Mesenchymal stem cell (in vitro differentiated cells and primary cell): Measurements from ENCODE around the gene GPR137B.
A peak's percentile ranks its signal among the peaks of the same experiment; 100 is the strongest.

Experiments used
- DNase-seq: peaks from one replicate; pipeline ENCODE4 v3.0.0-alpha.2; 2013
- H2AFZ ChIP-seq: one replicate; pipeline ENCODE4 v1.6.1; 2013; ENCODE audit warnings: low read depth, mild to moderate bottlenecking, control low read depth, inconsistent platforms, low read length, moderate library complexity
- H2AK5ac ChIP-seq: 2 replicates; pipeline ENCODE4 v1.6.1; 2013; ENCODE audit warnings: low read length, moderate library complexity, mild to moderate bottlenecking, inconsistent platforms; ENCODE audit not compliant: severe bottlenecking
- H2BK120ac ChIP-seq: one replicate; pipeline ENCODE4 v1.6.1; 2013; ENCODE audit warnings: low read depth, mild to moderate bottlenecking, inconsistent platforms, low read length, moderate library complexity
- H2BK12ac ChIP-seq, 2 experiments: one replicate each; pipeline ENCODE4 v1.6.1; 2013; ENCODE audit warnings: inconsistent platforms in 2 of 2, low read length in 2 of 2, mild to moderate bottlenecking in 2 of 2, moderate library complexity in 2 of 2, control low read depth in 1 of 2
- H2BK15ac ChIP-seq: one replicate; pipeline ENCODE4 v1.6.1; 2013; ENCODE audit warnings: mild to moderate bottlenecking, low read depth, inconsistent platforms; ENCODE audit not compliant: poor library complexity, severe bottlenecking
- H2BK5ac ChIP-seq: 2 replicates; pipeline ENCODE4 v1.6.1; 2013; ENCODE audit warnings: low read depth, mild to moderate bottlenecking, low read length, control low read depth, inconsistent platforms; ENCODE audit not compliant: poor library complexity, severe bottlenecking
- H3K14ac ChIP-seq, 2 experiments: one replicate each; pipeline ENCODE4 v1.6.1; 2013; ENCODE audit warnings: inconsistent platforms in 2 of 2, low read length in 2 of 2, control low read depth in 1 of 2, mild to moderate bottlenecking in 1 of 2, moderate library complexity in 1 of 2
- H3K18ac ChIP-seq, 2 experiments: one replicate each; pipeline ENCODE4 v1.6.1; 2013; ENCODE audit warnings: inconsistent platforms in 2 of 2, low read length in 2 of 2, control low read depth in 1 of 2, low read depth in 1 of 2, mild to moderate bottlenecking in 1 of 2
- H3K23ac ChIP-seq, 2 experiments: one replicate each; pipeline ENCODE4 v1.6.1; 2013; ENCODE audit warnings: inconsistent platforms in 2 of 2, low read length in 2 of 2, mild to moderate bottlenecking in 2 of 2, moderate library complexity in 2 of 2, control low read depth in 1 of 2
- H3K27ac ChIP-seq: 2 replicates; pipeline ENCODE4 v1.5.1; 2013; ENCODE audit warnings: mild to moderate bottlenecking, moderate library complexity, low read length, control low read depth, inconsistent platforms; ENCODE audit not compliant: poor library complexity, severe bottlenecking
- H3K27me3 ChIP-seq, 2 experiments: 2 replicates each; pipeline versions ENCODE4 v1.6.1 to v1.7.0; 2013; ENCODE audit warnings: low read length in 2 of 2, mild to moderate bottlenecking in 2 of 2, moderate library complexity in 2 of 2, control low read depth in 1 of 2, inconsistent platforms in 1 of 2; ENCODE audit not compliant: control insufficient read depth in 1 of 2, insufficient read depth in 1 of 2
- H3K36me3 ChIP-seq, 2 experiments: 2 replicates each; pipeline versions ENCODE4 v1.6.1 to v1.7.0; 2013; ENCODE audit warnings: low read length in 2 of 2, control low read depth in 1 of 2, inconsistent platforms in 1 of 2, low read depth in 1 of 2, mild to moderate bottlenecking in 1 of 2; ENCODE audit not compliant: insufficient read depth in 2 of 2, control insufficient read depth in 1 of 2
- H3K4ac ChIP-seq, 2 experiments: one replicate each; pipeline ENCODE4 v1.6.1; 2013; ENCODE audit warnings: inconsistent platforms in 2 of 2, low read length in 2 of 2, mild to moderate bottlenecking in 2 of 2, moderate library complexity in 2 of 2, control low read depth in 1 of 2, low read depth in 1 of 2
- H3K4me1 ChIP-seq: 2 replicates; pipeline ENCODE4 v1.6.1; 2013; ENCODE audit warnings: low read depth, low read length, control low read depth; ENCODE audit not compliant: control insufficient read depth, insufficient read depth
- H3K4me2 ChIP-seq: 2 replicates; pipeline ENCODE4 v1.6.1; 2013; ENCODE audit warnings: low read length, mild to moderate bottlenecking, inconsistent platforms; ENCODE audit not compliant: poor library complexity, severe bottlenecking
- H3K4me3 ChIP-seq, 2 experiments: 2 replicates each; pipeline versions ENCODE4 v1.5.1 to v1.7.0; 2013; ENCODE audit warnings: low read length in 2 of 2, mild to moderate bottlenecking in 2 of 2, control low read depth in 1 of 2, low read depth in 1 of 2; ENCODE audit not compliant: insufficient read depth in 1 of 2
- H3K79me1 ChIP-seq: replicated peaks from 2 replicates; pipeline ENCODE4 v1.6.1; 2013; ENCODE audit warnings: mild to moderate bottlenecking, control low read depth, low read length, inconsistent platforms; ENCODE audit not compliant: poor library complexity, severe bottlenecking
- H3K9ac ChIP-seq: 2 replicates; pipeline ENCODE4 v1.7.0; 2013; ENCODE audit warnings: mild to moderate bottlenecking, low read length, moderate library complexity
- H3K9me3 ChIP-seq: 2 replicates; pipeline ENCODE4 v1.7.0; 2013; ENCODE audit warnings: mild to moderate bottlenecking, low read length; ENCODE audit not compliant: control insufficient read depth
- H4K8ac ChIP-seq: one replicate; pipeline ENCODE4 v1.6.1; 2013; ENCODE audit warnings: inconsistent platforms, mild to moderate bottlenecking, low read length, moderate library complexity
- H4K91ac ChIP-seq: one replicate; pipeline ENCODE4 v1.6.1; 2013; ENCODE audit warnings: mild to moderate bottlenecking, low read length, inconsistent platforms
- WGBS: methylation state at CpG from one replicate; pipeline ENCODE4 v1.1.7; 2013; ENCODE audit warnings: mixed read lengths; 5-methylcytosine and 5-hydroxymethylcytosine counted together

The GPR137B gene

DNA sequence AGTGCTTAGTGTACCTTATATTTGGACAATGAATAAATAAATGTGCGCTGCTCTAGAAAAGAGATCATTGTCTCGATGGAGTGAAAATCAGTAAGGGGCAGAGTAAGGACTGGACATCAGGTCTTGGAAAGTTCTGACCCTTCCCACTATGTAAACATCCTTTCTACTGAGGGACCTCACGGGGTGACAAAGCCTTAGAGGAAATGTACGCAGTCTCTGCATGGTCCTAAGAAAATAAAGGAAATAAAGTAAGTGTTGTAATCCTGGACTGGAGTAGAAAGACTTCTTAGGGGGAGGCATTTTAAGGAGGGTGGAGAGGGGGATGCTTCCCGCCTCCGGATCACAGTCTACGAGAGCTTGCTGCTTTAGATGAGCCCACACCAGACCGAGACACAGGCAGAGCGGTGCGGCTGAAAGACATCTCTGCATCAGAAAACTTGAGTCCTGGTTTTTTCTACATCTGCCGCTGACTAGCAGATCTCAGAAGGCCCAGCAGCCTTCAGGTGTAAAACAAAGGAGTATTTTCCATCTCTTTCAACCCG, 22.3 kb upstream of the GPR137B start:
- WGBS, result 71% methylated on average over 12 of the region's 12 CpGs
- H3K27ac ChIP-seq, result no peak overlapping the region
- DNase-seq, result no peak

DNA sequence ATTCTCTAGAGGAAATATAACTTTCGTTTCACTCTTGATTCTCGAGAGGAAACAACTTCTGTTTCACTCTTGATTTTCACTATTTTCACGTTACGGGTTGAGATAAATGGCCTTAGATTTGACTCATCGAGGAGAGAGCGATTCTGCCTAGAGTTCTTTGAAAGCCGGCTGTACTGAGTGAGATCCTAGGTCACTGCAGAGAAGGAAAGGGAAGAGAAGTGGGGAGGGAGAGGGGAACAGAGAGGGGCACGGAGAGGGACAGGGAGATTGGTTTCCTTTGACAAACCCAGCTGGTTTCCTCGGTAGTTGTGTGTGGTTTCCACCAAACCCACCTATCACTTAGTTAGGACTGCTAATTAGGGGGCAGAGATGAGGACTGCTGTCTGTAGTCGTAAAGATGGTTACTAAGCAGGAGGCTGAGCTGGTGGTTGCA, 21.6 kb upstream of the GPR137B start:
- WGBS, result 91% methylated on average over 8 of the region's 10 CpGs
- Histone ChIP-seq H3K27me3 (peaks cover 0 to 43% of the 10 kb centered on the region in 2 experiments), H2BK5ac (no peak overlapping the region), H3K9ac (no peak overlapping the region), H3K18ac (no peak overlapping the region), H3K36me3 (no peaks in the 10 kb centered on the region), H3K14ac (peak overlapping the region in 1 of 2 experiments; percentile 12), H3K4me3 (no peak overlapping the region), H3K4me1 (no peaks in the 10 kb centered on the region), H2AFZ (no peak overlapping the region), H3K9me3 (no peaks in the 10 kb centered on the region), H3K23ac (no peak overlapping the region), H4K91ac (no peak overlapping the region), H2BK12ac (no peak overlapping the region), H2BK120ac (no peak overlapping the region), H3K4me2 (no peak overlapping the region), H2AK5ac (no peak overlapping the region), H2BK15ac (no peak overlapping the region), H3K4ac (no peak overlapping the region), H3K27ac (no peak overlapping the region), H4K8ac (no peak overlapping the region), H3K79me1 (no peaks in the 10 kb centered on the region)
- DNase-seq, result no peak

More for the DNA sequence above, 22.3 kb upstream of the GPR137B start:
- no peak overlapping the region for H3K4me3 ChIP-seq
- H2BK5ac ChIP-seq, result no peak overlapping the region
- H3K4me2 ChIP-seq, result no peak overlapping the region
- peaks cover 0 to 35% of the 10 kb centered on the region in 2 experiments for H3K27me3 ChIP-seq
- no peak overlapping the region for H2BK12ac ChIP-seq
- no peaks in the 10 kb centered on the region for H3K36me3 ChIP-seq
- no peak overlapping the region for H3K14ac ChIP-seq
- H3K79me1 ChIP-seq, result no peaks in the 10 kb centered on the region
- no peak overlapping the region for H2AK5ac ChIP-seq
- H3K4me1 ChIP-seq, result no peaks in the 10 kb centered on the region
- H4K91ac ChIP-seq, result no peak overlapping the region
- no peak overlapping the region for H2BK15ac ChIP-seq
- H3K9ac ChIP-seq, result no peak overlapping the region
- no peak overlapping the region for H3K18ac ChIP-seq
- H3K4ac ChIP-seq, result no peak overlapping the region
- no peaks in the 10 kb centered on the region for H3K9me3 ChIP-seq
- no peak overlapping the region for H2BK120ac ChIP-seq
- no peak overlapping the region for H4K8ac ChIP-seq
- no peak overlapping the region for H2AFZ ChIP-seq
- H3K23ac ChIP-seq, result no peak overlapping the region

DNA sequence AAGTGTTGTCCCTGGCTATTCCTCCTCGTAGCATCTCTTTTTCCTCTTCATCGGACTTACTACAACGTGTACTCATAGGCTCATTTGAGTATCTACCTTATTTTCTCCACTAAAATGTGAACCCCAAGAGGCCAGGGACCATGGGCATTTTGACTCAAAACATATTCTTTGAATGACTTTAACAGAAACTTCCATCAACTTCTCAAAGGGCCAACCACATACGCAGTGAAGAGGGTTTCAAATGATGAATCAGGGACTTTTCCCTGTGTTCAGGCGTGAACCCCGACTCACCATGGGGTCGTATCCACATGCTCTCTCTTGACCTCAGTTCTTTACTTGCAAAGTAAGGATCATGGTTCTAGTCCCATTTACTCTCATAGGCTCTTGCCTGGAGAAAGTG, 20.2 kb upstream of the GPR137B start:
- Histone ChIP-seq H3K9ac (no peak overlapping the region), H3K14ac (no peak overlapping the region), H3K4me1 (no peaks in the 10 kb centered on the region), H2BK15ac (no peak overlapping the region), H3K23ac (no peak overlapping the region), H4K91ac (no peak overlapping the region), H3K79me1 (no peaks in the 10 kb centered on the region), H3K9me3 (no peaks in the 10 kb centered on the region), H2AFZ (no peak overlapping the region), H3K27me3 (peaks cover 0 to 44% of the 10 kb centered on the region in 2 experiments), H3K27ac (no peak overlapping the region), H2BK120ac (no peak overlapping the region), H3K4me3 (no peak overlapping the region), H2BK5ac (no peak overlapping the region), H4K8ac (no peak overlapping the region), H3K18ac (no peak overlapping the region), H3K4me2 (no peak overlapping the region), H3K36me3 (no peaks in the 10 kb centered on the region), H2AK5ac (no peak overlapping the region), H2BK12ac (no peak overlapping the region), H3K4ac (no peak overlapping the region)
- DNase-seq, result no peak
- WGBS, result 90% methylated on average over 7 of the region's 7 CpGs

DNA sequence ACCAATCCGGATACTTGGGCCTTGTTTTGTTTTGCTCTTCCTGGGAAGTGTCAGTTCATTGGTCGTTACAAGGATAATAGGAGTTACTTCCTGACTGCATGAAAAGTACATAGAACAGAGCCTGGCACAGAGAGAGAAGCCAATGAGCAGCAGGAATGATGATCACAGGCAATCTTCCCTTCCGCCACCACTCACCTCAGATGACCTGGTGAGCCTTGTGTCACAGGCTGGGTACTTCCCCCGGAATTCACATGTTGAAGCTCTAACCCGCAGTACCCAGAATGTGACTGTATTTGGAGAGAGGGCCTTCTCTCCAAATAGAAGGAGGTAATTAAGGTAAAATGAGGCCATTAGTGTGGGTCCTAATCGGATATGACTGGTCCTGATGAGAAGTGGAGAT, 18.8 kb upstream of the GPR137B start:
- 87% methylated on average over 6 of the region's 6 CpGs for WGBS
- H3K9ac ChIP-seq, result no peak overlapping the region
- no peaks in the 10 kb centered on the region for H3K36me3 ChIP-seq

More for the DNA sequence above, 18.8 kb upstream of the GPR137B start:
- no peaks in the 10 kb centered on the region for H3K9me3 ChIP-seq
- no peak overlapping the region for H3K4me3 ChIP-seq
- no peak overlapping the region for H2BK120ac ChIP-seq
- no peak overlapping the region for H4K91ac ChIP-seq
- no peak overlapping the region for H3K14ac ChIP-seq
- no peak overlapping the region for H2BK12ac ChIP-seq
- DNase-seq, result no peak
- H3K4me1 ChIP-seq, result peaks cover under 1% of the 10 kb centered on the region
- no peak overlapping the region for H2AK5ac ChIP-seq
- H2BK15ac ChIP-seq, result no peak overlapping the region
- H3K79me1 ChIP-seq, result no peaks in the 10 kb centered on the region
- no peak overlapping the region for H3K18ac ChIP-seq
- H2BK5ac ChIP-seq, result no peak overlapping the region
- no peak overlapping the region for H3K4ac ChIP-seq
- H3K23ac ChIP-seq, result peak overlapping the region in 1 of 2 experiments; percentile 40
- H4K8ac ChIP-seq, result no peak overlapping the region
- H3K4me2 ChIP-seq, result no peak overlapping the region
- H3K27ac ChIP-seq, result no peak overlapping the region
- no peak overlapping the region for H2AFZ ChIP-seq
- peaks cover 0 to 44% of the 10 kb centered on the region in 2 experiments for H3K27me3 ChIP-seq
